Glutamatergic neuron (in vitro differentiated cells): ENCODE results near the gene POU2F1. TPM values are rescaled to one million over a fixed set of nuclear protein-coding genes. Genes with fewer than 3 reads are reported as not detected.

Source experiments
- DNase-seq: peaks from one replicate; pipeline ENCODE4 v3.0.0; 2022
- H3K27ac Mint-ChIP-seq: one replicate; pipeline ENCODE4 v1.8.0; 2020; ENCODE audit warnings: mild to moderate bottlenecking, mixed read lengths, inconsistent platforms; ENCODE audit not compliant: unreplicated experiment
- H3K27me3 Mint-ChIP-seq: one replicate; pipeline ENCODE4 v1.8.0; 2020; ENCODE audit warnings: mild to moderate bottlenecking, moderate library complexity, mixed read lengths, inconsistent platforms; ENCODE audit not compliant: unreplicated experiment
- H3K36me3 Mint-ChIP-seq: one replicate; pipeline ENCODE4 v1.8.0; 2020; ENCODE audit warnings: mild to moderate bottlenecking, mixed read lengths, inconsistent platforms; ENCODE audit not compliant: unreplicated experiment
- H3K4me1 Mint-ChIP-seq: one replicate; pipeline ENCODE4 v1.8.0; 2020; ENCODE audit warnings: mild to moderate bottlenecking, low read depth, mixed read lengths, inconsistent platforms; ENCODE audit not compliant: unreplicated experiment
- H3K4me3 Mint-ChIP-seq: one replicate; pipeline ENCODE4 v1.8.0; 2020; ENCODE audit warnings: mild to moderate bottlenecking, mixed read lengths, inconsistent platforms; ENCODE audit not compliant: unreplicated experiment
- H3K9me3 Mint-ChIP-seq: one replicate; pipeline ENCODE4 v1.8.0; 2020; ENCODE audit warnings: mild to moderate bottlenecking, moderate library complexity, mixed read lengths, inconsistent platforms; ENCODE audit not compliant: unreplicated experiment
- total RNA-seq: library from RNA; stranded (reverse); fragmentation: NEBNext Ultra II Directional; extraction: Animal tissue kit (Norgen Biotek cat#: 25700); gene quantifications from one replicate; pipeline ENCODE4 v1.2.1, GENCODE V29; 2021; ENCODE audit not compliant: unreplicated experiment
- TF ChIP-seq, protein P1 (sequence below): fragments of 200-600 bp; sonication (generic); IDR thresholded peaks from one replicate; pipeline ENCODE4 v1.5.0; 2021; ENCODE audit not compliant: partially characterized antibody, unreplicated experiment

Gene POU2F1
- total RNA-seq, 1 donor from 2014 or later = 37.7 TPM

DNA sequence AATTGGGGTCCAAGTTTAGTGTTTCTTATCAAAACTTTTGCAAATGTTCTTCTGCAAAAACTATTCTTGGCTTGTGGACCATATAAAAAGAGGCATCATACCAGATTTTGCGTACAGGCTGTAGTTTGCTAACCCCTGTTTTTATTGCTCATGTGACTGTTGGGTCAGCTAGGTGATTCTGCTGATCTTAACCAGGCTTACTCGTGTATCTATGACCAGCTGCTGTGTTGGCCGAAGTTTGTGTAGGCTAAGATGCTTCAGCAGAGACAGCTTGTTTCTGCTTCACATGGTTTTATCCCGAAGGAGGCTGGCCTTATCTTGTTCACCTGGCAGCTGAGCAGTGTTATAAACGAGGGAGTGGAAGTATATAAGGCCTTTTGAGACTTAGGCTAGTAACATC, 38.2 kb downstream of the POU2F1 start:
- Mint-ChIP-seq H3K4me1 (no peaks in the 10 kb centered on the region), H3K4me3 (no peak overlapping the region), H3K9me3 (no peaks in the 10 kb centered on the region), H3K36me3 (no peaks in the 10 kb centered on the region), H3K27ac (no peak overlapping the region), H3K27me3 (no peaks in the 10 kb centered on the region)
- DNase-seq = no peak
- TF ChIP-seq, protein P1, sequence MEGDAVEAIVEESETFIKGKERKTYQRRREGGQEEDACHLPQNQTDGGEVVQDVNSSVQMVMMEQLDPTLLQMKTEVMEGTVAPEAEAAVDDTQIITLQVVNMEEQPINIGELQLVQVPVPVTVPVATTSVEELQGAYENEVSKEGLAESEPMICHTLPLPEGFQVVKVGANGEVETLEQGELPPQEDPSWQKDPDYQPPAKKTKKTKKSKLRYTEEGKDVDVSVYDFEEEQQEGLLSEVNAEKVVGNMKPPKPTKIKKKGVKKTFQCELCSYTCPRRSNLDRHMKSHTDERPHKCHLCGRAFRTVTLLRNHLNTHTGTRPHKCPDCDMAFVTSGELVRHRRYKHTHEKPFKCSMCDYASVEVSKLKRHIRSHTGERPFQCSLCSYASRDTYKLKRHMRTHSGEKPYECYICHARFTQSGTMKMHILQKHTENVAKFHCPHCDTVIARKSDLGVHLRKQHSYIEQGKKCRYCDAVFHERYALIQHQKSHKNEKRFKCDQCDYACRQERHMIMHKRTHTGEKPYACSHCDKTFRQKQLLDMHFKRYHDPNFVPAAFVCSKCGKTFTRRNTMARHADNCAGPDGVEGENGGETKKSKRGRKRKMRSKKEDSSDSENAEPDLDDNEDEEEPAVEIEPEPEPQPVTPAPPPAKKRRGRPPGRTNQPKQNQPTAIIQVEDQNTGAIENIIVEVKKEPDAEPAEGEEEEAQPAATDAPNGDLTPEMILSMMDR = no peak

- no peaks in the 10 kb centered on the region for H3K27me3 Mint-ChIP-seq
- no peaks in the 10 kb centered on the region for H3K36me3 Mint-ChIP-seq
- H3K4me3 Mint-ChIP-seq = no peak overlapping the region
- no peaks in the 10 kb centered on the region for H3K4me1 Mint-ChIP-seq
- no peak overlapping the region for H3K27ac Mint-ChIP-seq
- TF ChIP-seq, protein P1 = no peak
- DNase-seq = no peak
- no peaks in the 10 kb centered on the region for H3K9me3 Mint-ChIP-seq
Measured at GRCh38 chr1:167262836-167263235, 42.1 kb downstream of the POU2F1 start.

DNA sequence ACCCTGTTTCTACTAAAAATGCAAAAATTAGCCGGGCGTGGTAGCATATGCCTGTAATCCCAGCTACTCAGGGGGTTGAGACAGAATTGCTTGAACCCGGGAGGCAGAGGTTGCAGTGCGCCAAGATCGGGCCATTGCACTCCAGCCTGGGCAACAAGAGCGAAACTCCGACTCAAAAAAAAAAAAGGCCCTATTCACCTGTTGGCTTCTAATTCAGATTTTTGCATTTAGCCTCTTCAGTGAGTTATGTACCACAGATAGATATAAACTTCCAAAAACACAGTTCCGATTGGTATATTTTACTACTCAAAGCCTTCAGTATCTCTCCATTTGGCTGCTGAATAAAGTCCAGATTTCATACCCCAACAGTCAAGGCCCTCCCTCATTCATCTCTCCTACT, 42.7 kb downstream of the POU2F1 start:
- Mint-ChIP-seq H3K27me3 (no peaks in the 10 kb centered on the region), H3K36me3 (no peaks in the 10 kb centered on the region), H3K4me3 (no peak overlapping the region), H3K27ac (no peak overlapping the region), H3K4me1 (peaks cover 2% of the 10 kb centered on the region), H3K9me3 (no peaks in the 10 kb centered on the region)
- TF ChIP-seq, protein P1 = no peak
- no peak for DNase-seq

DNA sequence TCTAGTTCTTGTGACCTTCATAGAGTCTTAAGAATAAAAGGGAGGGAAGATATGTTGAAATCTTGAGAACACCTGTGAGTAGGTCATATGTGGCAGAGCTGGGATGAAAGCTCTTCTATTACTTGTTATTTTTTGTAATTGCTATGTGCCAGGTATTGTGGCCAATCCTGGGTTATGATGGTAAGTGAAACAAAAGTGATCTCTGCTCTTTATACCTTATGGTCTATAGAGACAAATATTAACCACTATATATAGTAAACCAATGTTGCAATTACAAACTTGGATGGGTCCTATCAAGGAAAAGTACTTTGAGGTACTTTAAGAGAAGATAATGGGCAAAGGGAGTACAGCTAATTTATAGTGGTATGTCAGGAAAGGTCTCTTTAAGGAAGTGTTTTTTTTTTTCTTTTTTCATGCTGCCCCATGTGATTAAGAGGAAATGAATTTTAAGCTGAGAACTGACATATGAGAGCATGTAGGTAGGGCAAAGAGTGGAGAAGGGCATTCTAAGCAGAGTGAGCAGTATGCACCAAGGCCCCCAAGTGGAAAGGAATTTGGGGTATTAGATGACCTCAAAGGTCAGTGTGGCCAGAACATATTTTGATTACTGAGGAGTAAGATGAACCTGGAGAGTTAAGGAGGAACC, 43.3 kb downstream of the POU2F1 start:
- H3K27ac Mint-ChIP-seq = no peak overlapping the region
- no peak overlapping the region for H3K4me3 Mint-ChIP-seq
- no peaks in the 10 kb centered on the region for H3K9me3 Mint-ChIP-seq
- H3K27me3 Mint-ChIP-seq = no peaks in the 10 kb centered on the region
- H3K36me3 Mint-ChIP-seq = no peaks in the 10 kb centered on the region
- DNase-seq = no peak
- H3K4me1 Mint-ChIP-seq = peaks cover 6% of the 10 kb centered on the region
- TF ChIP-seq, protein P1 = no peak

- DNase-seq = no peak
- peaks cover 20% of the 10 kb centered on the region for H3K4me1 Mint-ChIP-seq
- no peaks in the 10 kb centered on the region for H3K27me3 Mint-ChIP-seq
- TF ChIP-seq, protein P1 = no peak
- no peaks in the 10 kb centered on the region for H3K36me3 Mint-ChIP-seq
- H3K9me3 Mint-ChIP-seq = no peaks in the 10 kb centered on the region
- no peak overlapping the region for H3K27ac Mint-ChIP-seq
- H3K4me3 Mint-ChIP-seq = no peak overlapping the region
Measured at GRCh38 chr1:167266965-167267364, 46.3 kb downstream of the POU2F1 start.
